K562 (cell line): ENCODE measurements around the gene UBE2E1.
"Not testable (repeated sequence)": the region's sequence is repeated elsewhere in the genome, so short reads cannot be mapped to it uniquely, and the experiment has no call there.

Experiments used
- GABPA ChIP-seq: fragments of 200-800 bp; sonication (Bioruptor generic); conservative IDR thresholded peaks from 2 replicates; pipeline ENCODE4 v1.6.1; 2016; ENCODE audit warnings: low read depth, missing genetic modification characterization, missing compliant biosample characterization
- HNRNPK ChIP-seq: fragments of 200-400 bp; formaldehyde crosslinking; IDR thresholded peaks from one replicate; pipeline ENCODE4 v1.6.1; 2018; ENCODE audit warnings: mild to moderate bottlenecking, low read depth, low read length; ENCODE audit not compliant: poor library complexity, severe bottlenecking
- POLR2A ChIP-seq: fragments of 450-650 bp; conservative IDR thresholded peaks from 2 replicates; pipeline ENCODE4 v1.6.1; 2016
- RCOR1 ChIP-seq, 2 experiments: IDR thresholded peaks; 2 replicates each; pipeline ENCODE4 v1.6.1; 2012; ENCODE audit warnings: low read depth in 2 of 2, low read length in 2 of 2, borderline replicate concordance in 1 of 2, improper control_type of control experiment in 1 of 2
- SMAD3 ChIP-seq: fragments of 450-650 bp; formaldehyde crosslinking; conservative IDR thresholded peaks from 2 replicates; pipeline ENCODE4 v1.4.0; 2020; ENCODE audit warnings: mild to moderate bottlenecking
- TF ChIP-seq, protein P1 (sequence below): sonication (generic); formaldehyde crosslinking; IDR thresholded peaks from 2 replicates; pipeline ENCODE4 v1.8.0; 2022; ENCODE audit warnings: missing genetic modification reagents, mild to moderate bottlenecking, borderline replicate concordance

DNA sequence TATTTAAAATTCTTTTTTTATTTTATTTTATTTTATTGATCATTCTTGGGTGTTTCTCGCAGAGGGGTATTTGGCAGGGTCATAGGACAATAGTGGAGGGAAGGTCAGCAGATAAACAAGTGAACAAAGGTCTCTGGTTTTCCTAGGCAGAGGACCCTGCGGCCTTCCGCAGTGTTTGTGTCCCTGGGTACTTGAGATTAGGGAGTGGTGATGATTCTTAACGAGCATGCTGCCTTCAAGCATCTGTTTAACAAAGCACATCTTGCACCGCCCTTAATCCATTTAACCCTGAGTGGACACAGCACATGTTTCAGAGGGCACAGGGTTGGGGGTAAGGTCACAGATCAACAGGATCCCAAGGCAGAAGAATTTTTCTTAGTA lies 64.9 kb downstream of the UBE2E1 start:
- TF ChIP-seq SMAD3 (CRISPR knock-in tag); RCOR1 (IDR thresholded peaks at IDR 0.05; ENCODE audit: borderline replicate concordance in 1 of 2, low read depth in 2 of 2, low read length in 2 of 2); GABPA; HNRNPK; POLR2A: not testable (repeated sequence)
- TF ChIP-seq, protein P1, sequence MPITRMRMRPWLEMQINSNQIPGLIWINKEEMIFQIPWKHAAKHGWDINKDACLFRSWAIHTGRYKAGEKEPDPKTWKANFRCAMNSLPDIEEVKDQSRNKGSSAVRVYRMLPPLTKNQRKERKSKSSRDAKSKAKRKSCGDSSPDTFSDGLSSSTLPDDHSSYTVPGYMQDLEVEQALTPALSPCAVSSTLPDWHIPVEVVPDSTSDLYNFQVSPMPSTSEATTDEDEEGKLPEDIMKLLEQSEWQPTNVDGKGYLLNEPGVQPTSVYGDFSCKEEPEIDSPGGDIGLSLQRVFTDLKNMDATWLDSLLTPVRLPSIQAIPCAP: not testable (repeated sequence)
